GM21619 (cell line): Measurements from ENCODE around the gene PICK1.
"Not testable (repeated sequence)": the region's sequence is repeated elsewhere in the genome, so short reads cannot be mapped to it uniquely, and the experiment has no call there.

Experiments used
- ATAC-seq: cut with Tn5 transposase; IDR thresholded peaks from one replicate; pipeline ENCODE4 v1.9.1; 2021; ENCODE audit not compliant: unreplicated experiment

Gene PICK1

GRCh38 chr22:38030311-38031133 is 26.7 kb upstream of the PICK1 start:
- ATAC-seq, result no peak

GRCh38 chr22:38031491-38031890 is 25.7 kb upstream of the PICK1 start:
- ATAC-seq, result no peak

GRCh38 chr22:38032681-38033521 is 24.3 kb upstream of the PICK1 start:
- ATAC-seq, result no peak

GRCh38 chr22:38033522-38034277 is 23.5 kb upstream of the PICK1 start:
- ATAC-seq, result no peak

GRCh38 chr22:38034278-38034882 is 22.8 kb upstream of the PICK1 start:
- ATAC-seq, result no peak

GRCh38 chr22:38034884-38035529 is 22.2 kb upstream of the PICK1 start:
- ATAC-seq, result no peak

- no peak for ATAC-seq
Measured at GRCh38 chr22:38035530-38035885, 21.7 kb upstream of the PICK1 start.

- no peak for ATAC-seq
Measured at GRCh38 chr22:38036392-38037062, 20.7 kb upstream of the PICK1 start.

GRCh38 chr22:38037367-38038150 is 19.6 kb upstream of the PICK1 start:
- not testable (repeated sequence) for ATAC-seq

- no peak for ATAC-seq
Measured at GRCh38 chr22:38038426-38038825, 18.8 kb upstream of the PICK1 start.

GRCh38 chr22:38038890-38039812 is 18.1 kb upstream of the PICK1 start:
- ATAC-seq, result no peak

GRCh38 chr22:38040953-38041759 is 16.0 kb upstream of the PICK1 start:
- ATAC-seq, result no peak

GRCh38 chr22:38041760-38042487 is 15.3 kb upstream of the PICK1 start:
- no peak for ATAC-seq

GRCh38 chr22:38042488-38042790 is 14.8 kb upstream of the PICK1 start:
- ATAC-seq, result no peak

GRCh38 chr22:38043151-38044039 is 13.8 kb upstream of the PICK1 start:
- no peak for ATAC-seq
